ENCODE results near the gene PRKACG.

The PRKACG gene

GRCh38 chr9:68979538-68980314, 34.2 kb downstream of the PRKACG start:
- no peak for DNase-seq

- no peak for DNase-seq
These were observed 35.4 kb downstream of the PRKACG start for GRCh38 chr9:68978501-68978900.

GRCh38 chr9:68978066-68978465, 35.8 kb downstream of the PRKACG start:
- no peak for DNase-seq

- DNase-seq = no peak
These were observed 38.4 kb downstream of the PRKACG start for GRCh38 chr9:68975365-68976043.

GRCh38 chr9:68974901-68975300, 39.0 kb downstream of the PRKACG start:
- no peak for DNase-seq

- no peak for DNase-seq
These were observed 39.5 kb downstream of the PRKACG start for GRCh38 chr9:68974431-68974830.

- no peak for DNase-seq
These were observed 40.3 kb downstream of the PRKACG start for GRCh38 chr9:68973619-68974018.

GRCh38 chr9:68970151-68970550, 43.8 kb downstream of the PRKACG start:
- no peak for DNase-seq

GRCh38 chr9:68969538-68969937, 44.4 kb downstream of the PRKACG start:
- DNase-seq = no peak

GRCh38 chr9:68967800-68968199, 46.1 kb downstream of the PRKACG start:
- DNase-seq = no peak

GRCh38 chr9:68966496-68966944, 47.4 kb downstream of the PRKACG start:
- DNase-seq = no peak

GRCh38 chr9:68964765-68965164, 49.1 kb downstream of the PRKACG start:
- DNase-seq = no peak

- no peak for DNase-seq
These were observed 49.8 kb downstream of the PRKACG start for GRCh38 chr9:68964102-68964541.

- DNase-seq = no peak
These were observed 50.5 kb downstream of the PRKACG start for GRCh38 chr9:68963416-68963815.
